HG03565 (cell line): ENCODE results near the gene ZFC3H1.
"Not testable (repeated sequence)": the region's sequence is repeated elsewhere in the genome, so short reads cannot be mapped to it uniquely, and the experiment has no call there.

Source experiments
- ATAC-seq: cut with Tn5 transposase; IDR thresholded peaks from one replicate; pipeline ENCODE4 v1.9.1; 2021; ENCODE audit warnings: mild to moderate bottlenecking, moderate library complexity; ENCODE audit not compliant: unreplicated experiment

ZFC3H1 gene

GRCh38 chr12:71587012-71587411 lies 76.6 kb downstream of the ZFC3H1 start:
- ATAC-seq, result no peak

- ATAC-seq, result no peak
Measured at GRCh38 chr12:71585218-71585617, 78.4 kb downstream of the ZFC3H1 start.

DNA sequence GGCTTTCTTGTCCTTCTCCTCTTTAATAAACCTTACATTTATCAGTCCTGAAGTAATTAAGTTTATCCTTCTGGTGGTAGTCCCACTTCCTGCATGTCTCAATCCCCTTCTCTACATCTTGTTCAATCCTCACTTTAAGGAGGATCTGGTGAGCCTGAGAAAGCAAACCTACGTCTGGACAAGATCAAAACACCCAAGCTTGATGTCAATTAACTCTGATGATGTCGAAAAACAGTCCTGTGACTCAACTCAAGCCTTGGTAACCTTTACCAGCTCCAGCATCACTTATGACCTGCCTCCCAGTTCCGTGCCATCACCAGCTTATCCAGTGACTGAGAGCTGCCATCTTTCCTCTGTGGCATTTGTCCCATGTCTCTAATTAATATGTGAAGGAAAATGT lies 79.3 kb downstream of the ZFC3H1 start:
- no peak for ATAC-seq

DNA sequence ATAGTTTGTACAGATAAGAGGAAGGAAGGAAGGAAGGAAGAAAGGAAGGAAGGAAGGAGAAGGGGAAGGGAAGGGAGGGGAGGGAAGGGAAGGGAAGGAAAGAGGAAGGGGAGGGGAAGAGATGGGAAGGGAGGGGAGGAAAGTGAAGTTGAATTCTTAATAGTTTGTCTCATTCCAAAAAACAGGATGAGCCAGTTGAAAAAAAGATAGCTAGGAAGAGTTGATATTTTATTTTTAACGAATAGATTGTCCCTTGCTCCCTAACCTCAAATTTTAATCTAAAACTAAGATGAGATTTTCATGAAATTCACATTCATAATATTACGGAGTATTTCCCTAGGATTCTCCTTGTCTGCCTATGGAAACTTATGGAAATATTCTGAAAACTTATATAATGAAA lies 80.7 kb downstream of the ZFC3H1 start:
- no peak for ATAC-seq

- ATAC-seq, result no peak
Measured at GRCh38 chr12:71581206-71581605, 82.4 kb downstream of the ZFC3H1 start.

DNA sequence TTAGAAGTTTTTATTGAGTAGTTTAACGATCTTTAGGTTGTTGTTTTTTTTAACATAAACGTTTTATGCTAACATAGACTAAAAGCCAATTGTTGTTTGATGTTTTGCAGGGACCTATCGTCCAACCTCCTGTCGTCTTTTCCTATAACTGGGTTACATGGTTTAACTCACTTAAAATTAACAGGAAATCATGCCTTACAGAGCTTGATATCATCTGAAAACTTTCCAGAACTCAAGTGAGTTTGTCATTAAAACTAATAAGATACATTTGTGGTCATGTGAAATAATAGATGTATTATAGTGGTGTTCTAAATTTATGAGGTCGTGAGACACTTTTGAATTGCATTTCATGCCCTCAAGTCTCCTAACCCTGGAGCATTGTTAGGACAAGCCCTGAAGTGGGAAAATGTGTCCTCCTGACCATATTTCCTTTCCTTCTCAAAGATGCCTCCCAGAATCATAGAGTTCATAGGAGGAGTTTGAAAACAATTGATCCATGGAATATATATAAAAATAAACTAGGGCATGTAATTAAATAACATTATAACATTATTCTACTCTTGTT lies 84.9 kb downstream of the ZFC3H1 start:
- no peak for ATAC-seq

GRCh38 chr12:71576496-71576895 lies 87.2 kb downstream of the ZFC3H1 start:
- no peak for ATAC-seq

- ATAC-seq, result not testable (repeated sequence)
Measured at GRCh38 chr12:71569885-71570284, 93.8 kb downstream of the ZFC3H1 start.

- ATAC-seq, result no peak
Measured at GRCh38 chr12:71567537-71567936, 96.1 kb downstream of the ZFC3H1 start.

- no peak for ATAC-seq
Measured at GRCh38 chr12:71566655-71567054, 97.0 kb downstream of the ZFC3H1 start.

GRCh38 chr12:71565535-71565934 lies 98.1 kb downstream of the ZFC3H1 start:
- ATAC-seq, result no peak

GRCh38 chr12:71562676-71563595 lies 100.7 kb downstream of the ZFC3H1 start:
- no peak for ATAC-seq
